GM21576 (cell line): ENCODE data around the gene RNH1.

Source experiments
- ATAC-seq: cut with Tn5 transposase; IDR thresholded peaks from one replicate; pipeline ENCODE4 v1.9.1; 2021; ENCODE audit warnings: mild to moderate bottlenecking, moderate library complexity; ENCODE audit not compliant: unreplicated experiment

The RNH1 gene

DNA sequence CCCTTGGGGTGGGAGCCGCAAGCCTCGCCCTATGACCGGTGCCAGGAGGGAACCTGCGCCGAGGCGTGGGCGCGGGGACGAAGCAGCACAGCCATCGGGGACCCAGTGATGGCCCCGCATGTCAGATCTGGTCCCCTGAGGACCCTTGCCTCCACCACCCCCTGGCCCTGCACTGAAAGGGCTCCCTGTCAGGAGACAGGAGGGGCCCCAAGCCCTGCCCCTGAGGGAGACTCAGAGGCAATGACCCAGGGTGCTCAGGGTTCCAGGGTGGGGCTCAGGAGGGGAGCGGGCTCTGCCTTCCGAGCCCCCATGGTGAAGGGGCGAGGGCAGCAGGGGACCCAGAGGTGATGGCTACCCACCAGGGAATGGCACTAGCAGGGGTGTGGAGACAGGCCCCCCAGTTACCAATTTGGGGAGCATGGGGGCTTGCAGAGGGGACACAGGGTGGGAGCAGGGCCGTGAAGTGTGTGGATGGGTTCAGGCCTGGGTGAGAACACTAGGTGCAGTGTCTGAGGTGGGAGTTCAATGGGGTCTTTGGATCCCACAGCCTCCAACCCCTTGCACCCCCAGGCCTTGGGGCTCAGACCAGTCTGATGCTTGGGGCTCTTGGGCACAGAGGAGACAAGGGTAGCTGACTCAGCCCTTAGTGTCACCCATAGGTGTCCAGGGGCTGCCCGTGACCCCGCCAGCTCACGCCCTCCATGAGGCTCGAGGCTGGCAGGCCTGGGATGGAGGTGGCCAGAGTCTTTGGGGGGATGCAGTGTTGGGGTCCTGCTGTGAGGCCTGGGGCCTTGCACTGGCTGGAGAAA is 30.8 kb upstream of the RNH1 start:
- ATAC-seq: no peak

DNA sequence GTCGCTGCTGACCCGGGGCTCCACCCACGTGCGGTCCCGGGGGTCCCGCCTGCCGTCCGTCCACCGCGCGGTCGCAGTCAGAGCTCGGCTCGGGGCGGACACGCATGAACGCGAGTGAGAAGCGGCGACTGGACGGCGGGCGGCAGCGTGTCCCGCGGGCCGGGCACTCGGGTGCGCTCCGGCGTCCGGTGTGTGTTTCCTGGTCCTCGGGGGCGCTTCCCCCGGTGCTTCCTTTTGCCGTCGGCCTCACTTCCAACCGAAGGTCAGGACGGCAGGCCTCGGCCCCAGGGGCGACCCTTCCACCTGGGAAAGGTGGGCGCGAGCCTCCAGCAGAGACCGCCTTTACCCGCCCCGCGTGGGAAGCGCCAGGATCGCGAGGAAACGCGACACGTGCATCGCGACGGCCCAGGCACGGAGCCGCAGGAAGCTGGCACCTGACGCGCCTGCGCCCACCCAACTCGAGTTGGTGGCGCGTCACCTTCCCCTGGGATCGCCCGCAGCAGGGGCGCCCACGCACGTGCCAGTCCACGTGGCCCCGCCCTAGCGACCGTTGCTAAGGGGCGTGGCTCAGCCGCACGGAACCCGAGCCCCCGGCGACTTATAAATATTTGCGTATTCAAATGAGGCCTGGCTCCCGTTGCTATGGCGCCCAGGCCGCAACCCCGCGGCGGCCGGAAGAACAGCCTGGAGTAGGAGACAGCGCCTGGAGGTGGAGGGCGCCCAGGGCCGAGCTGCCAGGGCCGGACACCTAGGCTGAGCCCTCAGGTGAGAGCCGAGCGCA is 30.0 kb upstream of the RNH1 start, which contains the start of gene LRRC56:
LRRC56 (plus strand) TSS at position 687 of the 781 bp plus-strand sequence. CDS start 3,158 bp downstream, outside the sequence.
- peak; percentile 49 for ATAC-seq

DNA sequence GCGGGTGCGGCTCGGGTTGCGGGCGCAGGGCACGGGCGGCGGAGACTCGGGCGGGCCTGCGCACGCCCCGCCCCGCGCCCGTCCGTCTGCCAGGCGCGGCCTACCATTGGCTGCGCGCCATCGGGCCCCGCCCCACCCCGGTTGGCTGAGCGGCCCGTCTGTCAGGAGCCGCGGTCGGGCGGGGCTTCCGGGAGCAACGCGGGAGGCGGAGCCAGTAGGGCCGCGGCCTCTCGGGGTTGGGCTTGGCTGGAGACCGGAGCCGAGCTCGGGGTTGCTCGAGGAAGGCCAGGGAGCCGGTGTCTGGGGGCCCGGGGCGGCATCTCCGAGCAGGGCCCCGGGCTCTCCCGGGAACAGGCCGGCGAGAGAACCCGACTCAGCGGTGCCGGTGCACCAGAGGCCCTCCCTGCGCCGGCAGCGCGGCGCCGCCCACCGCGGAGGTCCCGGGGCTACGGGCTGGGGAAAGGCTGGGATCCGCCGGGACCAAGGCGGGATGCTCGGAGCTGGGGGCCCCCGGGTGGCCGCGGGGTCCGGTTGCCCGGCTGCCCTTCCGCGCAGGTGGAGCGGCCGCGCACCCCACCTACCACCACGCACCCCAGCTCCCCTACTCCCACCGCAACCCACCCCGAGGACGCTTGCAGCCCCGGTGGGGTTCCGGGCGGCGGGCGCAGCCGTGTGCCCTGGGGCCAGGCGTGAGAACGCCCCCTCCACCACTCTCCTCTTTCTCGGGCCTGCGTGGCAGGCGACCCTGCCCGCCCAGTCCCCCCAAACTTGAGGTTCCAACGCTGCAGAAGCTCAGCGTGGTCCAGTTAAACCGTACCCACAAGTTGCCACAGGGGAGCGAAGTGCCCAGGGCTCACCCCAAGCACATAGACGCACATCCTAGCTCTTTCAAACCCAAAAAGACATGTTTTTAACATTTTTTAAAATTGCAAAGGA is 28.7 kb upstream of the RNH1 start, which contains the start of gene HRAS:
HRAS (minus strand) TSS at position 58 of the 936 bp plus-strand sequence.
- peak; percentile 63 for ATAC-seq

DNA sequence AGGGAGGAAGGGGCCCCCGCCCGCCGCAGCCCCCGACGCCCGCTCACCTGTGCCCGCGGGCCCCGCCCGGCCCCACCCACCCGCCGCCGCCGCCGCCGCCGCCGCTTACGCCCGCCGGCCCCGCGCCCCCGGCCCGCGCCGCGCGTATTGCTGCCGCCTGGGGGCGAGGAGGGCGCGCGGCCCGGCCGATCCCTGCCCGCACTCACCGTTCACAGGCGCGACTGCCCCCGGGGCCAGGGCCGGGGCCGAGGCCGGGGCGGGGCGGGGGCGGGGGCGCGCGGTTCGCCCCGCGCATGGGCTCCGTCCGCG is 28.1 kb upstream of the RNH1 start:
- ATAC-seq: no peak

DNA sequence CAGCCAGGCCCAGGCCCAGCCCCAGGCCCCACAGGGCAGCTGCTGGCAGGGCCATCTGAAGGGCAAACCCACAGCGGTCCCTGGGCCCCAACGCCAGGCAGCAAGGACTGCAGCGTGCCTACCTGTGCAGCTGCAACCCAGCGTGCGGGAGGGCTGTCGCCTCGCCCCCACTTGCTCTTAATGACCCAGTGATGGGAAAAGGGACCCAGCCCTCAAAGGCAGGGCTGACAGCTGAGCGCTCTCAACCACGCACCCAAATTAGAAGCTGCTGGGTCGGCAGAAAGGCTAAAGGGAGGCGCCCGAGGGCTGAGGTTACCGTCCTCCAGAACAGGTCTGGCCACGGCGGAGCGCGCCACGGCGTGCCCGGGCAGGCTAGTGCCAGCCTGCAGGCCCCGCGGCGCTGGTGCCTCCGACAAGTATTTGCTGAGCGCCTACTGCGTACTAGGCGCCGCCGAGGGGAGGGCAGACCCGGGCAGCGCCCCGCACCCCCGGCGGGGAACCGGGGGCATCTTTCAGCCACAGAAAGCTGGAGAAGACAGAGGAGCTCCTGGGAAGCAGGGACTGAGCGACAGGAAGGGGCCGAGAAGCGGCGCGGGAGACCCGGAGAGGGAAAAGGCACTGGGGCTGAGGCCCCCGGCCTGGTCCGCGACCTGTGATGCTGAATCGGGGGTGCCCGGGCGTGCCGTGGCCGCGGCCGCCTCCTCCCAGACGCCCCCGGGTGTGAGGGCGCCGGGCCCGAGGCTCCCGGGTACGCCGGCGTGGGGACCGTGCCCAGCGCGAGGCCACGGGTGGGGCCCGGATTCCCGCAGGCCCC is 27.6 kb upstream of the RNH1 start:
- no peak for ATAC-seq

DNA sequence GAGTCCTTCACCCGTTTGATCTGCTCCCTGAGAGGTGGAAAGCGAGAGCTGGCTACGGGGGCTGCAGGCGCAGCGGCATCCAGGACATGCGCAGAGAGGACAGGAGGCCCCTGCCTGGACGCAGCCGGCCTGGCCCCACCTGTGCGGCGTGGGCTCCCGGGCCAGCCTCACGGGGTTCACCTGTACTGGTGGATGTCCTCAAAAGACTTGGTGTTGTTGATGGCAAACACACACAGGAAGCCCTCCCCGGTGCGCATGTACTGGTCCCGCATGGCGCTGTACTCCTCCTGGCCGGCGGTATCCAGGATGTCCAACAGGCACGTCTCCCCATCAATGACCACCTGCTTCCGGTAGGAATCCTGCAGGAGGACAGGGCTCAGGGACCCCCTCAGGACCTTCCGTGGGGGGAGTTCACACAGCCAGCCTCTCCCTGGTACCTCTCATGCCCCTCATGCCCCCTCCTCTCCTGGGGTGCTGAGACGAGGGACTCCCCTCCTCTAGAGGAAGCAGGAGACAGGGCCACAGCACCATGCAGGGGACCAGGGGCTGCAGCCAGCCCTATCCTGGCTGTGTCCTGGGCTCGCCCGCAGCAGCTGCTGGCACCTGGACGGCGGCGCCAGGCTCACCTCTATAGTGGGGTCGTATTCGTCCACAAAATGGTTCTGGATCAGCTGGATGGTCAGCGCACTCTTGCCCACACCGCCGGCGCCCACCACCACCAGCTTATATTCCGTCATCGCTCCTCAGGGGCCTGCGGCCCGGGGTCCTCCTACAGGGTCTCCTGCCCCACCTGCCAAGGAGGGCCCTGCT is 26.7 kb upstream of the RNH1 start:
- no peak for ATAC-seq

DNA sequence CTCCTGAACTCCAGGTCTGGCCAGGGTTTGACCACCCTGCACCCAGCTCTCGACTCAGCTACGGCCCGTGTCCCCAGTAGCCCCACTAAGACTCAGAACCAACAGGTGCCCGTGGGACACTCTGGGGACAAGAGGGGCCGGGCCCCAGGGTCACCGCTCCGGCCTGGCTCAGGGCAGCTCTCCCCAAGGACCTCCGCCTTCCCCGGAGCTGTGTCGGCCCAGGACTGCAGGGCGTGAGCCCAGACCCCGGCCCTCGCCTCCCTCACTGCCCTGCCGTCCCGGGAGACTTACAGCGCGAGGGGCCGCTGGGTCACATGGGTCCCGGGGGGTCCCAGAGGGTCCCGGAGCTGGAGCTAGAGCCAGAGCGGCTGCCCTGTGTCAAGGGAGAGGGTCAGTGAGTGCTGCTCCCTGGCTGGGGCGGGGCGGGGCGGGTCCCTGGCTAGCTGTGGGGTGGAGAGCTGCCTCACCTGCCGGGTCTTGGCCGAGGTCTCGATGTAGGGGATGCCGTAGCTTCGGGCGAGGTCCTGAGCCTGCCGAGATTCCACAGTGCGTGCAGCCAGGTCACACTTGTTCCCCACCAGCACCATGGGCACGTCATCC is 26.0 kb upstream of the RNH1 start:
- ATAC-seq: no peak

DNA sequence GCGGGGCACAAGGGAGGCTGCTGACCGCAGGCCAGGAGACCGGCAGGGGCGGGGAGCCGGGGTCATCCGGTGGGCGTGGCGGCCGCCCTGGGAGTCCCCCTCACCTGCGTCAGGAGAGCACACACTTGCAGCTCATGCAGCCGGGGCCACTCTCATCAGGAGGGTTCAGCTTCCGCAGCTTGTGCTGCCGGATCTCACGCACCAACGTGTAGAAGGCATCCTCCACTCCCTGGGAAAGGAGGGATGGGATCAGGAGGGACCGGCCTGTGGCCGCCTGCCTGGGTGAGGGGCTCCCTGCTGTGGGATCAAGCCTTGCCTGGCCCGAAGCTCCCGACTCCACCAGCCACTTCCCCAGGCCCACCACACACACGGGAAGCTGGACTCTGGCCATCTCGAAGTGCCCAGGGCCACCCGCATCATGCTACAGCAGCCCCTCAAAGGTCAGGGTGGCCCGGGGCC is 25.5 kb upstream of the RNH1 start:
- ATAC-seq: no peak

DNA sequence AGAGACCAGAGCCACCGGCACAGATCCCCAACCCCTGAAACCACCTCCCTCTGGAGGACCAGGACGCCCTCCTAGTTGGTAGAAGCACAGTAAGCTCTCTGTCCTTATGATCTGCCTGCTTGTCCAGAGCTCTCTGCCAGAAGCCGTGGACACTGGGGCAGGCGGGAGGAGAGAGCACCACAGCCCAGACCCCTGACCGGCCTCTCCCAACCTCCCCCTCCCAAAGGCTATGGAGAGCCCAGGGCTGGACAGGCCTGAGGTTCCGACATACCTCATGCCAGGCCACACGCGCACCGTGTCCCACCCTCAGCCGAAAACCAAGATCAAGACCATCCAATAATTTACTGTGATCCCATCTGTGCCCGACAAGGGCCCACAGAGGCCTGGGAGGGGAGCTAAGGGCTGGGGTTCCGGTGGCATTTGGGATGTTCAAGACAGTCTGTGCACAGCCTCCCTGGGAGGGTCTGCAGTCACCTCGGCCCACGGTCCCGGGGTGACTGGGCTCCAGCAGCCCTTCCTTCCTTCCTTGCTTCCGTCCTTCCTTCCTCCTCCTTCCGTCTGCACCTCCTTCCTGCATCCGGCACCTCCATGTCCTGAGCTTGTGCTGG is 25.0 kb upstream of the RNH1 start:
- no peak for ATAC-seq

DNA sequence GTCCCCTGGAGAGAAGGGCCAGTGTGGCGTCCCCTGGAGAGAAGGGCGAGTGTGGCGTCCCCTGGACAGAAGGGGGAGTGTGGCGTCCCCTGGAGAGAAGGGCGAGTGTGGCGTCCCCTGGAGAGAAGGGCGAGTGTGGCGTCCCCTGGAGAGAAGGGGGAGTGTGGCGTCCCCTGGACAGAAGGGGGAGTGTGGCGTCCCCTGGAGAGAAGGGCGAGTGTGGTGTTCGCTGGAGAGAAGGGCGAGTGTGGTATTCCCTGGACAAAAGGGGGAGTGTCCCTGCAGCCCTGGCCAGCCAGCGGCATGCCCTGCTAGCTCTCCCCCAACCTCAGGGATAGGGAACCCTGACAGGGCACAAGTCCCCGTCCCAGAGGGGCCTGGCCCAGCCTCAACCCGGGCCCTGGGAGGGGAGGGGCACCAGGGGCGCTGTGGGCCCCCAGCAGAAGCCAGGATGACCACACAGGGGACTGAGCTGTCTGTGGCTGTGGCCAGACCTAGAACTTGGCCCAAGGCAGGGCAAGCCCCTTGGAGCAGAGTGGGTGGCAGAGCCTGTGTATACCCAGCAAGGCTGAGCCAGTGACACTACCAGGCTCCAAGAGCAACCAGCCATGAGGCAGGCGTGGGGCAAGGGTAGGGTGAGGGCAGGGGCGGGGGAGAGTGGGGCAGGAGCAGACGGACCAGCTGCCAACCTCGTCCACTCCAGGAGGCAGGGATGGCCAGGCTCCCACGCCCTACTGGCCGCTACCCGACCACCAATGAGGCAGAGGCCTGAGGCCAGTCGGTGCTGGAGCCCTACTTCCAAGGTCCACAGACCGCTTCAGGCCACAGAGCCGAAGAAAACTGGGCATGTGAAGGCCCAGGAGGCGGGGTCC is 24.2 kb upstream of the RNH1 start:
- ATAC-seq: no peak

DNA sequence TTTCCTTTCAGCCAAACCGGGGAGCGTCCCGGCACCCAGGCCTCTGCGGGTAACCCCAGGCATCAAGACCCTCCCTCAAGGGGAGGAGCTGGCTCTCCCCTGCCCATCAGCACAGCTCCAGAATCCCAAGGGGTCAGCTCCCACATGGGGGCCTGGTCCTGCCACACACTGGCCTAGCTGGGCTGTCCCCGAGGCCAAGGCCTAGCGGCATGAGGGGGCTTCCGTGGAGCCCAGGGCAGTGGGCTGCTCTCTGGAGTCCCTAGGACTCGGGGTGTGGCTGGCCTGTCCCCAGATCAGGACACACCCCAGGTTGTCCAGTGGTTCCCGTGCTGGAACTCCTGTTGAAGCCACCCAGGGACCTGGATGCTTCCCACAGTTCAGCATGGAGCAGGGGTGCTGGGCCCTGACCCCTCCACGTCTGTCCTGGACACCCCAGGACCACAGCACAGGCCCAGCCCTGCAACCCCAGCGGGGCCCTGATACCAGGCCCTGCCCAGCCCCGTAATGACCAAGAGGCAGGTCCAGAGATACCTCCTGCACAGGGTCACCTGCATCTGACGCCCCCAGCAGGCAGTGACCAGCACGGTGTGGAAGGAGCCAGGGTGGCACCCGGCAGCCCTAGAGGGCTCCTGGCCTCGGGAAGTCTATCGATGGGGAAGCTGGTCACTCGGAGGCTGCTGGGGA is 22.8 kb upstream of the RNH1 start:
- ATAC-seq: no peak

DNA sequence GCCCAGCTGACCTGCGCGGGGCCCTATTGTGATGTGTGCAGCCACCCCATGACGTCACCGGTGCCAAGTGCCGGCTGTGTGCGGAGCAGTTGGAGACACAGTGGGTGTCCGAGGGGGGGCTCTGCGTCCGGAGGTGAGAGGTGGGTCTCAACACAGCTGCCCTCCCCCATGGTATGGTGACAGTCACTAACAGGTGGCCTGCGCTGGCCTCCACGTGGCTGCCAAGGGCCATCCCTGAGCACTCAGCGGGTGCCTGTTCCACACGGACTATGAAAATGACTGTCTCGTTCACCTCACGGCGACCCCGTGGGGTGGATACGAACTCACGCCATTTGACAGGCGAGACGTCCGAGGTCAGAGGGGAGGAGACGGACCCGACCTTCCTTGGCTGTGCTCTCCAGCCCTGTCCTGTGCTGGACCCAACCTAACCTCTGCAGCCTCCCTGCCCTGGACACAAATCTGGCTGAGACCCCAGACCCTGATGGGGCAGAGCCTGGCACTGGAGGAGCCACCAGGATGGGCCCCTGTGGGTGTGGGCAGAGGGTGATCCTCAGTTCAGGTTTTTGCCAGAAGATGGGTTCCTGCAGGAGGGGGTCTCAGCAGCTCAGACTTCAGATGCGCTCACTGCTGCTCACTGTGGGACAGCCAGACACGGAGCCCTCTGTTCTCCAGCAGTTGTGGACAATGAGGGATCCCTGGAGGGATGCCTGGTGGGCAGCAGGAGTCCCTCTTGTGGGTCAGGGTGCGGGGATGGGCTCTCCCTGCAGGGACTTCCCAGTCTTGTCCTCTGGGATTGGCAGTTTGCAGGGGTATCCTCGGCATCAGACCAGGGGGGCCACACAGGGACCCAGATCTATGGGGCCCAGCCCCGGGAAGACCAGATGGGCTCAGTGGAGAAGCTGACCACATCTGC is 22.0 kb upstream of the RNH1 start:
- no peak for ATAC-seq

DNA sequence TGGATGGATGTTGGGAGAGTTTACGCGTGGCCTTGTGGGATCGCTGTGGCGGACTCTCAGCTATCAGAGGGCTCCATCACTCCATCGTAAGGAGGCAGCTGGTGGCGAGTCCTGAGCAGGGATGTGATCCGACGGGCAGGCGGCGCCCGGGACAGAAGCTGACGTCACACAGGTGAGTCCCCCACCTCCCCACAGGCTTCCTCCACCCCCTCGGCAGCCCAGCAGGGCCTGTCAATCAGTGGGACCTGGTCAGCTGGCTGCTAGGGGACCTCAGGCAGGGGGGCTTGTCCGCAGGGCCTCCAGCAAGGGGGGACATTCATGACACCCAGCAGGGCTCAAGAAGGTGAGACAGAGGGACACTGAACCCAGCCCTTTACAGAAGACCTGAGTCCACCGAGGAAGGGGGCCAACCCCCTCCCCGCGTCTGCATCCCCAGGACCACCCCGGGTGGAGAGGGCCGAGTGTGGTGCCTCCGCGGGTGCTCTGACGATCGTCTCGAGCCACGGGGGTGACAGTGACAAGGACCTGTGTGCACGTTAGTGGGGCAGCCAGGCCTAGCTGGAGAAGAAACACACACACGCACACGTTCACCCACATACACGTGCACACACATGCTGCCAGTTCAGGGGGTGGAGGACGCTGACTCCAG is 21.2 kb upstream of the RNH1 start:
- ATAC-seq: no peak

DNA sequence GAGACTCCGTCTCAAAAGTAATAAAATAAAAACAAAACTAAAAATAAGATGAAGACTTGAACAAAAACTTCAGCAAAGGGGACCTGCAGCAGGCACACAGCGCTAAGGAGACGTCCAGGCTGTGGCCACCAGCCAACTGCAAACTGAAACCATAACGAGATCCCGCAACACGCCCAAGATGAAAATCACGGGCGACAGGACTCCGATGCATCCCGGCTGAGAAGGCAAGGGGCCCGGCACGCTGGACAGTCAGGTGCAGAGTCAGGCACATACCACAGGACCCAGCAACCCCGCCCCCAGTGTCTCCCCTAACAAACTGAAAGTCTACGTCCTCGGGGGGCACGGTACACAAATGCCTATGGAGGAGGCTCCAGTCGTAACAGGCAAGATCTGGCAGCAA is 19.1 kb upstream of the RNH1 start:
- no peak for ATAC-seq

DNA sequence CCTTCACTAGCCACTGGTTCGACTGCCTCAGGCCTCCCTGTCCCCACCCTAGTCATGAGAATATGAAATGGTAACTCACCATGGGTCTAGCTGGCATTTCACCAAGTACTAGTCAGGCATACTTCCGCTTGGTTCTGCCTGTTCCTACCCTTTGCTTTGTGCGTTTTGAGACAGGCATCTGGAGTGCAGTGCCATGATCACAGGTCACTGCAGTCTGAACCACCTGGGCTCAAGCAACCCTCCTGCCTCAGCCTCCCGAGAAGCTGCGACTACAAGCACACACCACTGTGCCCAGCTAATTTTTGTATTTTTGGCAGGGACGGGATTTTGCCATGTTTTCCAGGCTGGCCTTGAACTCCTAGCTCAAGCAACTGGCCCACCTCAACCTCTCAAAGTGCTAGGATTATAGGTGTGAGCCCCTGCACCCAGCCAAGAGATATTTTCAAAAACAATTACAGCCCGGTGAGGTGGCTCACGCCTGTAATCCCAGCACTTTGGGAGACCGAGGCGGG is 14.2 kb upstream of the RNH1 start:
- ATAC-seq: no peak
